ENCODE results near the gene REXO5.
"Not testable (repeated sequence)": the region's sequence is repeated elsewhere in the genome, so short reads cannot be mapped to it uniquely, and the experiment has no call there.

REXO5 gene

GRCh38 chr16:20803561-20804214 is 2.6 kb upstream of the REXO5 start:
- no peak for DNase-seq

GRCh38 chr16:20805684-20806167 is 601 bp upstream of the REXO5 start:
- not testable (repeated sequence) for DNase-seq

DNA sequence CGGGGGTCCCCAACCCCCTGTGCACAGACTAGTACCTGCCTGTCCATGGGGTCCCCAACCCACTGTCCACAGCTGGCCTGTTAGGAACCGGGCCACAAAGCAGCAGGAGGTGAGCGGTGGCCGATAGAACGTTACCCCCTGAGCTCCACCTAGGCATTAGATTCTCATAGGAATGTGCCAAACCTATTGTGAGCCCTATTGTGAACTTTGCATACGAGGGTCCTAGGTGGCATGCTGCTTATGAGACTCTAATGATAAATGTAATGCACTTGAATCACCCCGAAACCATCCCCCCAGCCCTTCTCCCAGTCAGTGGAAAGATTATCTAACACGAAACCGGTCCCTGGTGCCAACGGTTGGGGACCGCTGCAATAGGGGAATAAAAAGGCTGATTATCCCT is 1.5 kb downstream of the REXO5 start:
- DNase-seq, result no peak

DNA sequence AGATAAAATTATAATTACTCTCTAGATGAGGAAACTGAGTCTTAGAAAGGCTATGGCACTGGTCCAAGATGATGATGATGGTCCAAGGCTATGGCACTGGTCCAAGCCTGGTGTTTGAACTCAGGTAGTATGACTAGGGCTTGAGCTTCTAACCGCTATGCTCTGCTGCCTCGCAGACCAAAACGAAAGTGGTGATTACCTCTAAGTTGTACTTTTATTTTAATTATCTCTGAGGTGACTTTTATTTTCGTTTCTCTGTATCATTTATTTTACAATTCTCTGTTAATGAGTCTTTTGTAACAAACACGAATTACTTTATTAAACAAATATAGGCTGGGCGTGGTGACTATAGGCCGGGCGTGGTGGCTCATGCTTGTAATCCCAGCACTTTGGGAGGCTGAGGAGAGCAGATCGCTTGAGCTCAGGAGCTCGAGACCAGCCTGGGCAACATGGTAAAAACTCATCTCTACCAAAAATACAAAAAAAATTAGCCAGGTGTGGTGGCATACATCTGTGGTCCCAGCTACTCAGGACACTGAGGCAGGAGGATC is 5.6 kb downstream of the REXO5 start:
- DNase-seq, result no peak

DNA sequence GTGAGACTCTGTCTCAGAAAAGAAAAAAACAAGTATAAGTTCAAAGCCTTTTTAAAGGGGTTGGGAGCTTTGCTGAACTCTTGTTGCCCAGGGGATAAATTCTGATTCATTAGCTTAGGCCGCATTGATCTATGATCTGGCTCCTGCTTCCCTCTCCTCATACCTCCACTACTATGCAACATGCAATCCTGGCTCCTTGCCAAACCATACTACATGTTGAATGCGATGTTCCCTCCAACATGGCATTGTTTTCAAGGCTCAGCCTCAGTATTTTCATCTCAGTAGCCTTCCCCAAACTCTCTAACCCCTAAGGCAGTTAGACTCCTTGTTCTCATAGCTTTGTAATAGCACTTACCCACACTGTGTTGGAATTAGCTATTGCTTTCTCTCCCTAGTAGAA is 6.2 kb downstream of the REXO5 start:
- no peak for DNase-seq

DNA sequence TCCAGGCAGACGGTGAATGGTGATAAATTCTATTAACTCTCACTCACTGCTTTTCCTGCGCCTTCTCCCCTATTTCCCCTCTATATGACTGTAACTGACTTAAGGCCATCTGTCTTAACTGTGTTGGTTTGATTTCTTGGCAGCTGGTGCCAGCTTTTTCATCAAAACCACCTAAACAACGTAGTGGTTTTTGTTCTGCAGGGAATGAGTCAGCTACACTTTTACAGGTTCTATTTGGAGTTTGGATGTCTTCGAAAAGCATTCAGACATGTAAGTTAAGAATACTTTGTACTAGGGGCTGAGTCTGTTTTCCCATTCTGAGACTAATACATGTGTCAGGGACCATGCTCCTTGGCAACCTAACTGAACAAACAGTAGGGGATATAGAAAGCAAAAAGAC is 8.5 kb downstream of the REXO5 start:
- DNase-seq, result no peak

DNA sequence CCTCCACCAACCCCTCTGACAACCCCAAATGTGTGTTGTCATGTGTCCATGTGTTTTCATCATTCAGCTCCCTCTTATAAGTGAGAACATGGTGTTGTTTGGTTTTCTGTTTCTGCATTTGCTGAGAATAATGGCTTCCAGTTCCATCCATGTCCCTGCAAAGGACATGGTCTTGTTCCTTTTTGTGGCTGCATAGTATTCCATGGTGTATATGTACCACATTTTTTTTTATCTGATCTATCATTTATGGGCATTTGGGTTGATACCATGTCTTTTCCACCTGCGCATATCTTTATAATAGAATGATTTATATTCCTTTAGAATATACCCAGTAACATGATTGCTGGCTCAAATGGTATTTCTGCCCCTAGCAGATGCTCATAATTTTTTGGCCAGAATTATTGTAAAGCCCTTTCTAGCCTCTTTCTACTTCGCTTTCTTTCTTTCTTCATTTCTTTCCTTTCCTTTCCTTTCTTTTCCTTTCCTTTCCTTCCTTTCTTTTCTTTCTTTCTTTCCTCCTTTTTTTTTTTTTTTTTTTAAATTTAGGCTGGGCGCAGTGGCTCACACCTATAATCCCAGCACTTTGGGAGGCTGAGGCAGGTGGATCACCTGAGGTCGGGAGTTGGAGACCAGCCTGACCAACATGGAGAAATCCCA is 12.7 kb downstream of the REXO5 start:
- DNase-seq, result no peak

DNA sequence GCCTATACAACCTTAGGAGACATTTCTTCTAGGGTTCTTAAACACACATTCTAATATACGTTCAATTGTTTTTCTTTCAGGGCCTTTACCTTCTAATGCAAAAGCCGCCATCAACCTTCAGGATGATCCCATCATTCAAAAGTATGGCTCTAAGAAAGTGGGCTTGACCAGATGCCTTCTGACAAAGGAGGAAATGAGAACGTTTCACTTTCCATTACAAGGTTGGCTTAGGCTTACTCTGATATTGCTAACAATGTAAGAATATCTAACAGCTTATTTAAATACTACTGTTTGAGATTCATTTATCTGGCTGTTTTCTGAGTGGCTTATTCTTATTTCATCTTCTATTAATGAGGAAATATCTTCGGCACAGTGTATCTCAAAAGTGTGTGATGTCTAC is 15.4 kb downstream of the REXO5 start:
- no peak for DNase-seq

- DNase-seq, result no peak
These were observed 16.4 kb downstream of the REXO5 start for GRCh38 chr16:20822521-20823325.

- no peak for DNase-seq
These were observed 19.8 kb downstream of the REXO5 start for GRCh38 chr16:20826039-20826566.

GRCh38 chr16:20829536-20829935 is 23.2 kb downstream of the REXO5 start:
- DNase-seq, result no peak

GRCh38 chr16:20830372-20830771 is 24.0 kb downstream of the REXO5 start:
- DNase-seq, result no peak

GRCh38 chr16:20833086-20833485 is 26.8 kb downstream of the REXO5 start:
- DNase-seq, result no peak

GRCh38 chr16:20838240-20838639 is 31.9 kb downstream of the REXO5 start:
- DNase-seq, result no peak

GRCh38 chr16:20839504-20839903 is 33.2 kb downstream of the REXO5 start:
- DNase-seq, result no peak

DNA sequence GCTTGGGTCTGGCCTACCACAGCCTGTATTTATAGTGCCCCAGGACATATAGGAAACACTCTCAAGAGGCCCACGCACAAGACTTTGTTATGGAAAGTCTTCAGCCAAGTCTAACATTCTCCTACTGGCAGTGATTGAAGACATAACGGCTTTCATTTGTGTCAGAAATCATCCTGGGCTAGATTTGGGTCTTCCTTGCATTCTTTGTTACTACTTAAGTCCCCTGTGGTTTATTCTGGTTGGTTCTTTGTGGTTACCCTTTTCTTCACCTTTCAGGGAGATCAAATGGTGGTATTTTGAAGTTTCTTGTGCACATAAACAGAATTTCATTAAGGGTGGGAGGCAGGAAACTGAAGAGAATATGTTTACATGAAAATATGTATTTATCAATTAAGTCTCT is 37.7 kb downstream of the REXO5 start:
- DNase-seq, result peak in 1 of 2 donors; percentile 14

GRCh38 chr16:20844588-20844987 is 38.3 kb downstream of the REXO5 start:
- DNase-seq, result peak in 1 of 2 donors; percentile 20

- no peak for DNase-seq
These were observed 39.7 kb downstream of the REXO5 start for GRCh38 chr16:20846030-20846429.

DNA sequence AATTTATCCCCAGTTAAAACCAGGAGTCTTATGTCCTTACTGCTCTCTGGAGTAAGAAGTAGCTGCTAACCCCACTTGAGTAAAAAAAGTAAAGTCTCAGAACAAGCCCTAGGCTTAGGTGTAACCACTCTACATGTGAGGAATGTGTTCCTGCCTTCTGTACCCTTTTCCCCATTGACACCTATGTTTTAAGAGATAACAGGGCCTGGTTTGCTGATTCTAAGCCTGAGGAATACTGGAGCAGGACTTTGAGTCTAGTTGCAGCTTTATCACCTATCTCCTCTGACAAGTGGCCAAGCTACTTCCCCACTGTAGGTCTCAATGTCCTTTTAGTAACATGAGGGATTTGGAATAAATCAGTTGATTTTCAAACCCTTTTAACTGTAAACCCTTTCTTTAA is 40.2 kb downstream of the REXO5 start:
- DNase-seq, result no peak

- DNase-seq, result no peak
These were observed 41.2 kb downstream of the REXO5 start for GRCh38 chr16:20847550-20847949.

DNA sequence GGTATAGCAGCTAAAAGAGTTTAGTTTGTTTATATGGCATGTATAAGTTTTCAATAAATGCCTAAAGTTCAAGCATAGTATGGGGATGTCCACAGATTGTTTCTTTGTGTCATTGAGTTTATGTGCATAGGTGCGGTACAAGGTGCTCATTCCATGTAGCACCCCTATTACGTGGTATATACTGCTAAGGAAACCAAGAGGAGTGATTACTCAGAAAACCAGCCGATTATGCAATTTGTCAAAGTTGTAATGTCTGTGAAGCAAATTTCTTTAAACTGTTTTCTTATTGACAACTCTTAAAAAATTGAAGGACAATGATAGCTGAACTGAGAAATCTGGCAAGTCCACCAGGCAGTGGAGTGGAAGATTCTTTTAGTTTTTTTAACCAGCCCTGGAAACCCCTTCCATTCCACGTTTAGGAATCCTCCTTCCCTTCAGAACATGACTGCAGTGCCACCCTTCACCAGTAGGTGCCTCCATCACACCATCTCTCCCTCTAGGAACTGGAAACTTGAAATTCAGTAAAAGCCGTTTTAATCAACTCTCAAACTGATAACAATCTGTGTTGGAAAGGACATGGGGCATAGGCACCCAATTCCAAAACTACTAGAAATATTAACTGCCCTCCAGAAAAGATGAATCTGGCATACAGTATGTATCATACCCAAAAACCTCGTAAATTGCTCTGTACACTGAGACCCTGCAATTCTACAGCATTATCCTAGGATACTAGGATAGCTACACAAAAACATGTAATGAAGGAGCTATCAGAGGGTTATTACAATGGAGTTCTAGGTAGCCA is 43.5 kb downstream of the REXO5 start:
- DNase-seq, result peak; percentile 45 to 62

- DNase-seq, result no peak
These were observed 44.7 kb downstream of the REXO5 start for GRCh38 chr16:20850981-20851380.

Measured in CD4-positive, alpha-beta T cell treated with Interleukin-1 beta for 1 hour (primary cell).